PC-3 (cell line): ENCODE measurements around the gene MCCC1.

Source experiments
- EZH2 ChIP-seq: fragments of 300-600 bp; sonication (generic); IDR thresholded peaks from one replicate; pipeline ENCODE4 v1.6.1; 2017; ENCODE audit warnings: antibody characterized with exemption, mild to moderate bottlenecking, low read length; ENCODE audit not compliant: unreplicated experiment
- TF ChIP-seq, protein P1 (sequence below): fragments of 300-600 bp; sonication (generic); conservative IDR thresholded peaks from 2 replicates; pipeline ENCODE4 v1.5.1; 2017; ENCODE audit warnings: antibody characterized with exemption, low read depth, mild to moderate bottlenecking, low read length

DNA sequence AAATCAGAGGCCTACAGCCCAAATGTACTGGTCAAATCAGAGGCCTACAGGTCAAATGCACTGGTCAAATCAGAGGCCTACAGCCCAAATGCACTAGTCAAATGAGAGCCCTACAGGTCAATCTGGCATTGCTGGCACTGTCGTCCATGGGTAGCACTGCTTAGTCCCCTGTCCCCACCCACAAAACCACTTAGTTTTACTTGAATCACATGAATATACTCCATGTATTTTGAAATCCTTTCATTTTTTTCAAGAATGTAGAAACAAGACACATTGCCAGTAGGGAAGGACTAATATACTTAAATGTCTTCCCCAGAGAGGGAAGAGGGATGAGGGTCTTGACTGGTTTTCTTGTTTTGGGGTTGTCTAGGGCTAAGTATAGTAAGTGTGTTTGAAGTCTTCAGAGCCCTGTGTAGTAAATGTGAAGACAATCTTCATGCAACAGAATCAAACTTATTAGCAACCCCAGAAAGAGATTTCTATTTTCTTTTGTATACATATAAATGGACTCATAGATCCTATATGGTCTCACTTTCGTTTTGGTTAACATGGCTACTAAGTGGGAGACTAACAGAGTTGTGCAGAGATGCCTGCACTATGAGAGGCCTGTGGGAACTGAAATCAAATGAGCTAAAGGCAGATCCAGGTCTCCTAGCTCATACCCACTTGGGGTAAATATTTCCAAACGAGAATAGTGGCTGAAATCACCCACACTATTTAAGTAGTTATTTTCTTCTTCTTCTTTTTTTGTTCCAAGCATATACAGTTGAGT, 80.7 kb downstream of the MCCC1 start:
- TF ChIP-seq, protein P1, sequence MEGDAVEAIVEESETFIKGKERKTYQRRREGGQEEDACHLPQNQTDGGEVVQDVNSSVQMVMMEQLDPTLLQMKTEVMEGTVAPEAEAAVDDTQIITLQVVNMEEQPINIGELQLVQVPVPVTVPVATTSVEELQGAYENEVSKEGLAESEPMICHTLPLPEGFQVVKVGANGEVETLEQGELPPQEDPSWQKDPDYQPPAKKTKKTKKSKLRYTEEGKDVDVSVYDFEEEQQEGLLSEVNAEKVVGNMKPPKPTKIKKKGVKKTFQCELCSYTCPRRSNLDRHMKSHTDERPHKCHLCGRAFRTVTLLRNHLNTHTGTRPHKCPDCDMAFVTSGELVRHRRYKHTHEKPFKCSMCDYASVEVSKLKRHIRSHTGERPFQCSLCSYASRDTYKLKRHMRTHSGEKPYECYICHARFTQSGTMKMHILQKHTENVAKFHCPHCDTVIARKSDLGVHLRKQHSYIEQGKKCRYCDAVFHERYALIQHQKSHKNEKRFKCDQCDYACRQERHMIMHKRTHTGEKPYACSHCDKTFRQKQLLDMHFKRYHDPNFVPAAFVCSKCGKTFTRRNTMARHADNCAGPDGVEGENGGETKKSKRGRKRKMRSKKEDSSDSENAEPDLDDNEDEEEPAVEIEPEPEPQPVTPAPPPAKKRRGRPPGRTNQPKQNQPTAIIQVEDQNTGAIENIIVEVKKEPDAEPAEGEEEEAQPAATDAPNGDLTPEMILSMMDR: no peak
- no peak for TF ChIP-seq EZH2
